Choroid plexus epithelial cell (primary cell): ENCODE results near the gene CIRBP.
"Not testable (repeated sequence)": the region's sequence is repeated elsewhere in the genome, so short reads cannot be mapped to it uniquely, and the experiment has no call there.

ENCODE experiments used
- DNase-seq: peaks from one replicate; pipeline ENCODE4 v3.0.0-alpha.2; 2010; ENCODE audit warnings: low read depth
- H3K4me3 ChIP-seq: 2 replicates; pipeline ENCODE4 v1.5.1; 2011; ENCODE audit warnings: low read depth, mild to moderate bottlenecking, control low read depth, low read length, moderate library complexity
- CTCF ChIP-seq: conservative IDR thresholded peaks from 2 replicates; pipeline ENCODE4 v1.5.1; 2011; ENCODE audit warnings: low read depth, mild to moderate bottlenecking, control low read depth, inconsistent platforms, low read length, moderate library complexity

CIRBP gene

GRCh38 chr19:1240925-1241324 is 28.2 kb upstream of the CIRBP start:
- no peak overlapping the region for H3K4me3 ChIP-seq
- TF ChIP-seq CTCF = no peak
- no peak for DNase-seq

- TF ChIP-seq CTCF = no peak
- peak; percentile 98 for DNase-seq
- H3K4me3 ChIP-seq = peak within 1 kb of the TSS; percentile 72
These were observed 27.6 kb upstream of the CIRBP start, which contains the start of gene ATP5F1D for GRCh38 chr19:1241417-1242095. ATP5F1D (plus strand) TSS chr19:1241751; CDS start chr19:1241851, 100 bp downstream.

- peak; percentile 88 for DNase-seq
- peak; percentile 82 for TF ChIP-seq CTCF
- no peak overlapping the region for H3K4me3 ChIP-seq
These were observed 25.1 kb upstream of the CIRBP start for GRCh38 chr19:1243768-1244692.

GRCh38 chr19:1244693-1245451 is 24.3 kb upstream of the CIRBP start:
- no peak overlapping the region for H3K4me3 ChIP-seq
- no peak for TF ChIP-seq CTCF
- no peak for DNase-seq

GRCh38 chr19:1245494-1246264 is 23.5 kb upstream of the CIRBP start:
- H3K4me3 ChIP-seq = no peak overlapping the region
- no peak for DNase-seq
- no peak for TF ChIP-seq CTCF

GRCh38 chr19:1246265-1247087 is 22.7 kb upstream of the CIRBP start:
- DNase-seq, H3K4me3 ChIP-seq: not testable (repeated sequence)
